Measurements from ENCODE around the gene CACNA1H.
"Not testable (repeated sequence)": the region's sequence is repeated elsewhere in the genome, so short reads cannot be mapped to it uniquely, and the experiment has no call there.

CACNA1H gene

DNA sequence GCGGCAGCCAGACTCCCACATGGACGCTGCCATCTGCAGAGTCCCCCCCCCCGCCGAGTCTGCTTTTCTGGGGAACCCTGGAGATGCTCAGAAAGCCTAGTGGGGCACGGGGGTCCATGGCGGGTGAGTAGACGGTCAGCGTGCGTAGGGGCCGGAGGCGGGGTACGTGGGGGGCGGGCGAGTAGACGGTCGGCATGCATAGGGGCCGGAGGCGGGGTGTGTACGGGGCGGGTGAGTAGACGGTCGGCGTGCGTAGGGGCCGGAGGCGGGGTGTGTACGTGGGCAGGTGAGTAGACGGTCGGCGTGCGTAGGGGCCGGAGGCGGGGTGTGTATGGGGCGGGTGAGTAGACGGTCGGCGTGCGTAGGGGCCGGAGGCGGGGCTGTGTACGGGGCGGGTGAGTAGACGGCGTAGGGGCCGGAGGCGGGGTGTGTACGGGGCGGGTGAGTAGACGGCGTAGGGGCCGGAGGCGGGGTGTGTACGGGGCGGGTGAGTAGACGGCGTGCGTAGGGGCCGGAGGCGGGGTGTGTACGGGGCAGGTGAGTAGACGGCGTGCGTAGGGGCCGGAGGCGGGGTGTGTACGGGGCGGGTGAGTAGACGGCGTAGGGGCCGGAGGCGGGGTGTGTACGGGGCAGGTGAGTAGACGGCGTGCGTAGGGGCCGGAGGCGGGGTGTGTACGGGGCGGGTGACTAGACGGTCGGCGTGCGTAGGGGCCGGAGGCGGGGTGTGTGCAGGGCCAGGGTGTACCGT, 32.7 kb downstream of the CACNA1H start:
- peak; percentile 70 for FAIRE-seq
- not testable (repeated sequence) for DNase-seq (ENCODE audit: insufficient read length, low spot score)

GRCh38 chr16:1188432-1189189, 35.7 kb downstream of the CACNA1H start:
- DNase-seq (ENCODE audit: insufficient read length, low spot score), result no peak
- FAIRE-seq, result no peak

- FAIRE-seq (no peak), DNase-seq (ENCODE audit: insufficient read length, low spot score) (no peak)
Measured at GRCh38 chr16:1189455-1189854, 36.5 kb downstream of the CACNA1H start.

- DNase-seq (ENCODE audit: insufficient read length, low spot score); FAIRE-seq: not testable (repeated sequence)
Measured at GRCh38 chr16:1190789-1191188, 37.9 kb downstream of the CACNA1H start.

- FAIRE-seq (no peak), DNase-seq (ENCODE audit: insufficient read length, low spot score) (no peak)
Measured at GRCh38 chr16:1192384-1193073, 39.6 kb downstream of the CACNA1H start.

DNA sequence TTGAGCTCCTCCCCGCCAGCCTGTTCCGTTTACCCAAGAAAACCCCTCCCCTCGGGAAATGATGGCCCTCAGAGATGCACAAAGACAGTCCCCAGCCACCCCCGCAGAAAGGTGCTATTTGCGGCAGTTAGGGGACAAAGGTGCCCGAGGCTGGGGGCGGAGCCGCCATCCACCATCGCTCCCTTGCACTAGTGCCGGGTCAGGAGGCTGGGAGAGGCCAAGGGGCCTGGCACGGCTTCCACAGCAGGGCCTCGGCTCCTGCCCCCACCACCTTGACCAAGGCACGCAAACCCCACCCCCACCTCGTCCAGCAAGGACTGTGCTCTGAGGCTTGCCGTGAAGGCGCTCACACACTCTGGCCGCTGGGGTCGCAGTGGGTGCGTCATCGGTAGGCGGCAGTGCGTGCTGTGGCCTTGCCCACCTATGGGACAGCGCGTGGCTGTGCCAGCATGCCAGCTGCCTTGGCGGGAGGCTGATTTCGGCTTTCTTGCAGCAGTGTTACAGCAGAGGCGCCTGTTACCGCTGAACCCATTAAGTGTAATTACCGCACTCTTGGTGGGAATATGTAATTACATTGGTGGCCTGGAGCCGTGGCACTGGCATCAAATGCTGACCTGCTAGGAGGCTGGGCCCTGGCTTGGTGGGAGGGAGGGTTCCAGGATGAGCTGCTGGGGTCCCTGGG, 40.4 kb downstream of the CACNA1H start:
- FAIRE-seq (no peak), DNase-seq (ENCODE audit: insufficient read length, low spot score) (no peak)

DNA sequence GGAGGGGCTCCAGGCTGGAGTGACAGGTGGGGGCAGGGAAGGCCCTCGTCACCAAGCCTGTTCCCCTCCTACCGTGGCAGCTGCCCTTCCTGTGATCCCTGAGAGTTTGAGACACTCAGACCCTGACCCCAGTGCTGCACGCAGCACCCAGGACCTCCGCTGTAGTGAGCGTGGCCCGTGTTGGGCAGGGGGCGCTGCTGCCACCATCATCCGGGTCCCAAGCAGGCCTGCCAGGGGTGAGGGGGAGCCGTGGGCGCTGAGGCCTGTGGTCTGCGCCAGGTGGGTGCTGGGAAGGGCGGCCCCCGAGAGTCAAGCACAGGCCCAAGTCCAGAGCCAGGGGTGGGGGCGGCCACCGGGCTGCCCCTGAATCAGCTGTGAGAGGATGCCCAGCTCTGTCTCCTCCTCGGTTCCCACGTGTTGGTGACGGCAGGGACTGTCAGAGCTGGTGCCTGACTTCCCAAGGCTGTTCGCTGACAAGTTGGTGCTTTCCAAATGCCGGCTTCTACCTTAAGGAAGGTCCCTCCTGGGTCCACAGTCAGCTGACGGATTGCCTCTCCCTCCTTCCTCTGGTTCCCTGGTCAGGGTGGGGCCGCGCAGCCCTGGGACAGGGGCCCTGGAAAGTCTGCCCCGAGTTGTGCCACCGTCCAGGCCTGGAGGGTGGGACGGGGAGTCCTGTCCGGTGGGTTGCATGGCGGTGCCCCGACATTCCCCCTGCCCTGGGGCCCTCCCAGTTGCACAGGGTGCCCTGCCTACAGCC, 41.1 kb downstream of the CACNA1H start:
- FAIRE-seq (no peak), DNase-seq (ENCODE audit: insufficient read length, low spot score) (no peak)

DNA sequence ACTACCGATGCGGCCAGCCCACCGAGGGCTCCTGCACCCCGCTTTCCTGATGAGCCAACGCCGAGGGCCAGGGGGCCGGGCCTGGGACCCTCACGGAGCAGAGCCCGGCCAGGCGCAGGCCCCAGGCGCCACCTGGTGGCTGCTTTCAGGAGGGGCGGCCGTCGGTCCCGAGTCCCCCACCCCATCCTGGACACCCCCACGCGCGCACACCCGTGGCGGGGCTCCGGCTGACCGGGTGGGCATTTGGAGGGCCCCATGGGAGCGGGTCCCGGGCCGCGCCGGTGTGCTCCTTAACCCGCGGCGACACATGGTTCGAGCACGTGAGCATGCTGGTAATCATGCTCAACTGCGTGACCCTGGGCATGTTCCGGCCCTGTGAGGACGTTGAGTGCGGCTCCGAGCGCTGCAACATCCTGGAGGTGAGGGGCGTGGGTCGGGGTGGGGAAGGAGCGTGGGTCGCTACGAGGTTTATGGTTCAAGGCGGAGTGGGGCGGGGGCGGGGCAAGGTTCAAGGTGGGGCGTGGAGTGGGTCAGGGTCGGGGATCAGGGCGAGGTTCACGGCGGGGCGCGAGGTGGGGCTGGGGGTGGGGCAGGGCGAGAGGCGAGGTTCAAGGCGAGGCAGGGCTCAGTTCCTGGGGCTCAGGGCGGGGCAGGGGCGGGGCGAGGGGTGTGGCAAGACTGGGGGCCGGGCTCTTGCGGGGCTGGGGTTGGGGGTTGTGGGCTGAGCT, 41.9 kb downstream of the CACNA1H start:
- DNase-seq (ENCODE audit: insufficient read length, low spot score) (no peak), FAIRE-seq (no peak)

DNA sequence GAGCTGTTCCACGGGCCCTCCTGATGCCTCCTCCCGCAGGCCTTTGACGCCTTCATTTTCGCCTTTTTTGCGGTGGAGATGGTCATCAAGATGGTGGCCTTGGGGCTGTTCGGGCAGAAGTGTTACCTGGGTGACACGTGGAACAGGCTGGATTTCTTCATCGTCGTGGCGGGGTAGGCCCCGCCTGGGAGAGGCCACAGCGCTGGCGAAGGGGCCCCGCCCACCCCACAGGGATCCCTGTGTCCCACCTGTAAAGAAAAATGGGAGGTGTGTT, 42.4 kb downstream of the CACNA1H start:
- no peak for DNase-seq (ENCODE audit: insufficient read length, low spot score)
- no peak for FAIRE-seq

- no peak for DNase-seq (ENCODE audit: insufficient read length, low spot score)
- no peak for FAIRE-seq
Measured at GRCh38 chr16:1196494-1196893, 43.6 kb downstream of the CACNA1H start.

GRCh38 chr16:1197237-1197866, 44.4 kb downstream of the CACNA1H start:
- DNase-seq (ENCODE audit: insufficient read length, low spot score) (no peak), FAIRE-seq (no peak)

- DNase-seq (ENCODE audit: insufficient read length, low spot score) (no peak), FAIRE-seq (no peak)
Measured at GRCh38 chr16:1198194-1198593, 45.3 kb downstream of the CACNA1H start.

GRCh38 chr16:1198671-1199346, 45.9 kb downstream of the CACNA1H start:
- peak; percentile 67 for FAIRE-seq
- DNase-seq (ENCODE audit: insufficient read length, low spot score), result not testable (repeated sequence)

- no peak for DNase-seq (ENCODE audit: insufficient read length, low spot score)
- FAIRE-seq, result no peak
Measured at GRCh38 chr16:1199347-1200013, 46.6 kb downstream of the CACNA1H start.

DNA sequence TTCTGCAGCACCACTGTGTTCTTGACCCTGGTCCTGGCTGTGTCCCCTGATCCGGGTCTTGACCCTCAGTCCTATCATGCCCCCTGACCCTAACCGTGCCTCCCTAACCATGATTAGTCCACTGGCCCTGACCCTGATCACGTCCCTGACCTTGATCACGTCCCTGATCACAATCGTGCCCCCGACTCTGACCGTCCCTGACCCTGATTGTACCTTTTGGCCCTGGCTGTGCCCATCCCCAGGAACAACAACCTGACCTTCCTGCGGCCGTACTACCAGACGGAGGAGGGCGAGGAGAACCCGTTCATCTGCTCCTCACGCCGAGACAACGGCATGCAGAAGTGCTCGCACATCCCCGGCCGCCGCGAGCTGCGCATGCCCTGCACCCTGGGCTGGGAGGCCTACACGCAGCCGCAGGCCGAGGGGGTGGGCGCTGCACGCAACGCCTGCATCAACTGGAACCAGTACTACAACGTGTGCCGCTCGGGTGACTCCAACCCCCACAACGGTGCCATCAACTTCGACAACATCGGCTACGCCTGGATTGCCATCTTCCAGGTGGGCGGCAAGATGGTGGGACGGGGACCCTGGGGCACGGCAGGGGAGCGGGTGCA, 47.2 kb downstream of the CACNA1H start:
- no peak for DNase-seq (ENCODE audit: insufficient read length, low spot score)
- FAIRE-seq, result peak; percentile 13

GRCh38 chr16:1201444-1201843, 48.5 kb downstream of the CACNA1H start:
- DNase-seq (ENCODE audit: insufficient read length, low spot score) (no peak), FAIRE-seq (no peak)

GRCh38 chr16:1202274-1202673, 49.4 kb downstream of the CACNA1H start:
- FAIRE-seq (no peak), DNase-seq (ENCODE audit: insufficient read length, low spot score) (no peak)

- no peak for FAIRE-seq
Measured at GRCh38 chr16:1204933-1205332, 52.0 kb downstream of the CACNA1H start.

More at GRCh38 chr16:1204933-1205332, 52.0 kb downstream of the CACNA1H start:
- no peak for DNase-seq (ENCODE audit: insufficient read length, low spot score)
